IPS DF 4.7 (cell line): Measurements from ENCODE around the gene G6PC1.
"Not testable (repeated sequence)": the region's sequence is repeated elsewhere in the genome, so short reads cannot be mapped to it uniquely, and the experiment has no call there.

ENCODE experiments used
- DNase-seq: peaks from one replicate; pipeline ENCODE4 v3.0.0-alpha.2; 2013; ENCODE audit warnings: low spot score; ENCODE audit errors: extremely low read depth

Gene G6PC1

GRCh38 chr17:42901535-42902229, 1.1 kb downstream of the G6PC1 start:
- no peak for DNase-seq

- no peak for DNase-seq
Observed at GRCh38 chr17:42904110-42904469, 3.5 kb downstream of the G6PC1 start.

GRCh38 chr17:42906772-42907446, 6.3 kb downstream of the G6PC1 start:
- DNase-seq = no peak

- no peak for DNase-seq
Observed at GRCh38 chr17:42908872-42909700, 8.5 kb downstream of the G6PC1 start.

GRCh38 chr17:42913522-42913921, 12.9 kb downstream of the G6PC1 start:
- no peak for DNase-seq

GRCh38 chr17:42913981-42914617, 13.5 kb downstream of the G6PC1 start:
- no peak for DNase-seq

- DNase-seq = not testable (repeated sequence)
Observed at GRCh38 chr17:42915288-42915687, 14.7 kb downstream of the G6PC1 start.

- not testable (repeated sequence) for DNase-seq
Observed at GRCh38 chr17:42916388-42917235, 16.0 kb downstream of the G6PC1 start.

GRCh38 chr17:42917236-42917603, 16.6 kb downstream of the G6PC1 start:
- DNase-seq = no peak

GRCh38 chr17:42918902-42919521, 18.4 kb downstream of the G6PC1 start:
- DNase-seq = no peak

- not testable (repeated sequence) for DNase-seq
Observed at GRCh38 chr17:42919522-42920077, 19.0 kb downstream of the G6PC1 start.

GRCh38 chr17:42920106-42920900, 19.7 kb downstream of the G6PC1 start:
- DNase-seq = no peak

GRCh38 chr17:42920922-42921321, 20.3 kb downstream of the G6PC1 start:
- DNase-seq = no peak

GRCh38 chr17:42922294-42922693, 21.7 kb downstream of the G6PC1 start:
- no peak for DNase-seq

- not testable (repeated sequence) for DNase-seq
Observed at GRCh38 chr17:42923472-42923871, 22.9 kb downstream of the G6PC1 start.

GRCh38 chr17:42924891-42925290, 24.3 kb downstream of the G6PC1 start:
- no peak for DNase-seq

- peak; percentile 60 for DNase-seq
Observed at GRCh38 chr17:42928714-42929496, 28.3 kb downstream of the G6PC1 start.

- no peak for DNase-seq
Observed at GRCh38 chr17:42929497-42929844, 28.9 kb downstream of the G6PC1 start.
